NOMO-1 (cell line): ENCODE measurements around the gene PIGU.
A peak's percentile ranks its signal among the peaks of the same experiment; 100 is the strongest.

Experiments used
- DNase-seq, 2 experiments: peaks; one replicate each; lab custom pipeline; 2025; ENCODE audit not compliant: unreplicated experiment in 2 of 2; lab: John Stamatoyannopoulos, UW

The PIGU gene

DNA sequence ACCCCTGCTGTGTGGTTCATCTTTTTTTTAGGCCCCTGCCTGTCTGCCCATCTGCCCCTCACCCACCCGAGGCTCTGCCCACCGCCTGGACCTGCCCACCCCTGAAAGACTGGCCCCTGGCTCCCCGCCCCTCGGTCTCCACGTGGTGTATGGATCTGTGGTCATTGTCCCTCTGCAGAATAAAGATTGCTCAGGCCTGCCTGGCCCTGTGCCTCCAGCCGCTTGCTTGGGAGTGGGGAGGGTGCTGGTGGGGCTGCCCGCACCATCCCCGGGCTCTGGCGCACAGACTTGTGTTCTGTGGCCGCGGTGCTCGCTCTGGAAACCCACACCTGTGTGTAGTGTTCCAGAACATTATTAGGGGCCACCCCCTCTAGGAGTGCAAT, 116.8 kb downstream of the PIGU start:
- DNase-seq: no peak

GRCh38 chr20:34559311-34560140, 117.4 kb downstream of the PIGU start:
- DNase-seq: no peak

DNA sequence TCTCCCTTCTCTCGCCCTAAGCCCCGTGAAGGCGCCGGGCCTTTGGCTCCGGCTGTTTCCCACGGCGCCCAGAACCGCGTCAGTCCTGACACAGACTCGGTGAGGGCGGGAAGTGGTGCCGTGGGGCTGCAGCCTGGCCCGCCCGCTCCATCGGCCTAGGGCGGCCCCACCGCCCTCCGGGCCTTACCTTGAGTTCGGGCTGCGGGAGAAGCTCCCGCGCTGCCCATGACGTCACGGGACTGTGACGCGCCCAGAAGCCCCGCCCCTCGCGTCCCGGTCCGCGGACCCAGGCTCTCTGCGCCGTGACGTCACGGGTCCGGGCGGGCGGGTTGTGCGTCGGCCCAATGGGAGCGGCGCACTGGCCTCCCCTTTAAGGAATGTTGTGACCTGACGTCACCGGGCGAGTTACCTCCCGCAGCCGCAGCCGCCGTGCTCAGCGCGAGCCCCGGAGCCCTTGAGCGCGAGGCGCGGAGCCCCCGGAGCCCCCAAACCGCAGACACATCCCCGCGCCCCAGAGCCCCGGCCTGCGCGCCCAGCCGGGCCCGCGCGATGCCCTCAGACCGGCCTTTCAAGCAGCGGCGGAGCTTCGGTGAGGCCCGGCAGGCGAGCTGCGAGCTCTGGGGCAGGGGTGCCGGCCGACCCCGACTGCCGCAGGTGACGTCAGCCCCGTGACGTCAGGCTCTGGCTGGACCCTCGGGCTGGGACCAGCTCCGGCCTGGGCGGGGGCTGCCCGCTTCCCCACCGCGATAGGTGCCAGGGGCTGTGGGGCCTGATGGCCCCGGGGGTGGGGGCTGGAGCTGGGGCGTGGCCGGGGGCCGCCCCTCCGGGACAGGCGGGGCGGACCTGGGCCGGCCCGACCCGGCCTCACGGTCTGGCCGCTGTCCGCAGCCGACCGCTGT, 118.3 kb downstream of the PIGU start, which contains the start of gene MAP1LC3A:
MAP1LC3A (plus strand) TSS at position 399 of the 899 bp plus-strand sequence; CDS start at position 550, 151 bp downstream.
- DNase-seq: no peak

DNA sequence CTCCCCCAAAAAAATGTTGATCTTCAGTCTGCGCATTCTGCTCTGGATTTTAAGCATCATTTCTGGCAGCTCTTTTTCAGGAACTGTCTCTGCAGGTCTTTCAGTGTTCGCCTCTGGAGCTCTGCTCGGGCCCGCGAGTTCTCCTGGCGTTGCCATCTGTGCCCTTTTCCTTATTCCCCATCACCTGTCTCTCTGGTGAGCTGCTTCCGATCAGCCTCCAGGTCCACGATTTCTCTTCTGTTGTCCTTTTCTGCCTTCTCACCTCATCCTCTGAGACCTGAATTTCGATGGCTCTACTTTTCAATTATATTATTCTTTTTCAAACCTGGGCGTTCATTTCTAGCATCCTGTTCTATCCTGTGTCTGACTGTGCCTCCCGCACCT, 119.0 kb downstream of the PIGU start:
- DNase-seq: no peak

GRCh38 chr20:34553366-34553867, 123.5 kb downstream of the PIGU start:
- no peak for DNase-seq

GRCh38 chr20:34552569-34552968, 124.3 kb downstream of the PIGU start:
- DNase-seq: no peak

- no peak for DNase-seq
Measured at GRCh38 chr20:34549929-34550305, 127.0 kb downstream of the PIGU start.

DNA sequence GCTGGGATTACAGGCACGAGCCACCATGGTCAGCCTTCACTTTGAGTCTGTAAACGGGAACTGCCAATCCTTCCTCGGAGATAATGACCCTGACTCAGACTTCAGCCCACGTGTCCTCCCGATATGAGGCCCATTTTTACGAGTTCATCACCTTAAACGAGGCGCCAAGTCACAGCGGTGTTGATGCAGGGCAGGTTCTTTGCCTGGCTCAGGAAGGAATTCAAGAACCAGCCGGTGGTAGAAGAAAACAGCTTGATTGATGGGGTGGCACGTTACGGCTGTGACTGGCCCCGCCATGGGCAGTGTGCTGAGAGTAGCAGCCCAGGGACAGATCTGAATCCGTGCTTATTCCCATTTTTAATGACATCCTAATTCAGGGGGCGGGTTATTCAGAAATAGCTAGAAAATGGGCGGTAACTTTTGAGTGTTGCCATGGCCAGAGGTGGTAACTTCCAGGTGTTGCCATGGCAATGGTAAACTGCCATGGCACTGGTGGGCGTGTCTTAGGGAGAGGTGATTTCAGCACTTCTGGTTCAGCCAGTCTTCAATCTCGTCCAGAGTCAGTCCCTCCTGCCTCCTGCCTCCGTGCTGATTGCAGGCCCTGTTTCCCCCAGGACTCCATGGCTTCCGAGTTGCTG, 127.5 kb downstream of the PIGU start:
- no peak for DNase-seq

DNA sequence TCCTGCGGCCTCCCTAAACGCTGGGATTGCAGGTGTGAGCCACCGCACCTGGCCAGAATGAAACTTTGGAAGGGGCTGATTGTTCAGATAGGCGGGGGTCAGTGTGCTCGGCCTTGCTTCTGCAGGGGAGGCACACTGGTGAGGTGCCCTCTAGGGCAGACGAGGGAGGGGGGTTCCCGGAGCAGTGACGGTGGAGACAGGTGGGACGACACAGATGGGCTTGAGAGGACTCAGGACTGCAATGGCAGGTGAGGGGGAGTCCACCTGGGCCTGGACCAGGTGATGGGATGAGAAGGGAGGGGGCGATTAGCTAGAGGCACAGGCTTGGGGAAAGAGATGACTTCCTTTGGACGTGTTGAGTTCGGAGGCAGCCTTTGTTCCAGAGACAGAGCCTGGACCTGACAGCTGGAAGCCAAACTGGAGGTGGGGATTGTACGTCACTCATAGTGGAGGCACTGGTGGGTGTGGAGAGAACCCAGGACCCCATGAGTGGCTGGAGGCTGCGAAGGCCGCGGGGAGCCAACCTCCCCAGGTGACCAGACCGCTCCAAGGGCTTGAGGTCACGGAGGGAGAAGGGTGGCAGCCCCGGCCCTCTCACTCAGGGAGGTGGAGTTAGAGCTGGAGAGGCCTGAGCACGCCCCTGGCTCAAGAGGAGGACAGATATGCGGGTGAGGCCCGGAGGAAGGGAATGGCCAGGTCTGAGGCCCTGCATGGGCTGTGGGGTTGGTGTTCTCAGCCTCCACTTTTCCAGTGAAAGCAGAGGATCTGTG, 128.9 kb downstream of the PIGU start:
- no peak for DNase-seq

GRCh38 chr20:34546751-34547181, 130.1 kb downstream of the PIGU start:
- no peak for DNase-seq

DNA sequence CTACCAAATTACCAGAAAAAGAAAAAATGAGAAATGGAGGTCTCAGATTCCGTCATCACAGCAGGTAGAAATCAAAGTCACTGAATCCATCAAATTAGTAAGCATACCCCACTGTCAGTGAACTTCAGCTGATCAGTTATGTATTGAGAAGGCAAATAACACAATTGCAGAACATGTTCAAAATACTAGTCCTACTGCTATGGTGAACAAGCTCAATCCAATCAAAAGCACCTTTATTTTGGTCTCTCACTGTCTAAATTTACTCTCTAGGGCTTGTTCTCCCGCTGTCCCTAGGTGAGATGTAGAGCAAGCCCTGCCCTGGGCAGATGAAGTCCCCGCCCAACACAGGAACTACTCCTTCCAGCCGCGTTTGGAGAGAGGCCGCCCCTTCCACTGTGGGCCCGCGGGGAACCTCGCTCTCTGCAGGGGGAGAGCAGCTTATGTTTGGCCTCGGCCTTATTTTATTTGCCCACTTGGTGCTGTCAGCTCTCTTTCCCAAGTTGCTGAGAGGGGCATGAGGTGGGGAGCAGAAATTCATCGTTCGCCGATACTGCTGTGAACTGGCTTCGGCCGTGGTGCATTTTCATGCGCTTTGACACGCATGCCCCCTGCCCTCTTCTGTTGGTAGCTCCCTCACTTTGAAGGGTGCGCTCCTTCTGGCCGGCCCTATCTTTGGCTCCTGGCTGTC, 132.6 kb downstream of the PIGU start:
- no peak for DNase-seq

DNA sequence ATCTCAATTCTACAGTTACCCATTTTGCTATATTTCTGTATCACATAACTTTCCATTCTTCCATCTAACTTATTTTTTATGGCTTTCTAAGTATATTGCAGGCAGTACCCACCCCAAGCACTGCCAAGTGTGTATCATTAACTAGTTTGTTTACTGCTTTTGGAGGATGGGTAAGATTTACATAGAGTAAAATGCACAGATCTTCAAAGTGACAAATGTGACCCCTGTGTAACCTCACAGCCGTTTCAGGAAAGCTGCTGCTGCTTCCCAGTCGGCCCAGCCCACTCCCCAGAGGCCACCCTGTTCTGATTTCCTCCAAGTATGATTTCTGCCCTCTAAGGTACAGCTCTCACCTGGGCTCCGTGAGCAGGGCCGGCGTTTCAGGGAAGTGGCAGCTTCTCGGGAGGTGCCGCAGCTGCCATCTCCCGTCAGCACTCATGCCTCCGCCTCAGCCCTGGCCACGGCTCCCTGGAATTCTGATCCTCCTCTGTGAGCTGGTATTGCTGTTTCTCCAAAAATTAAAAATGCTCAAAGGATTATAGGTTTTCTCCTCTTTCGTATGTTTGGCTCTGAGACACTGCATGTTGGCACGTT, 133.3 kb downstream of the PIGU start:
- no peak for DNase-seq

DNA sequence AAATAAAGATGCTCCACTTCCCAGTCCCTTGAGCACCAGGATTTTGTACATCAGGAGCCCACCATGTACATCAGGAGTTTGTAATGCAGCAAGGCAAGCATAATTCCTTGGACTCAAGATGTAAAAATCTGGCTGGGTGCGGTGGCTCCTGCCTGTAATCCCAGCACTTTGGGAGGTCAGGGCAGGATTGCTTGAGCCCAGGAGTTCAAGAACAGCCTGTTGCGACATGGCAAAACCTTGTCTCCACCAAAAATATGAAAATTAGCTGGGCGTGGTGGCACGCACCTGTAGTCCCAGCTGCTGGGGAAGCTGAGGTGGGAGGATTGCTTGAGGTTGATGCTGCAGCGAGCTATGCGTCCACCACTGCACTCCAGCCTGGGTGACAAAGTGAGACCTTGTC, 134.5 kb downstream of the PIGU start:
- DNase-seq: no peak

DNA sequence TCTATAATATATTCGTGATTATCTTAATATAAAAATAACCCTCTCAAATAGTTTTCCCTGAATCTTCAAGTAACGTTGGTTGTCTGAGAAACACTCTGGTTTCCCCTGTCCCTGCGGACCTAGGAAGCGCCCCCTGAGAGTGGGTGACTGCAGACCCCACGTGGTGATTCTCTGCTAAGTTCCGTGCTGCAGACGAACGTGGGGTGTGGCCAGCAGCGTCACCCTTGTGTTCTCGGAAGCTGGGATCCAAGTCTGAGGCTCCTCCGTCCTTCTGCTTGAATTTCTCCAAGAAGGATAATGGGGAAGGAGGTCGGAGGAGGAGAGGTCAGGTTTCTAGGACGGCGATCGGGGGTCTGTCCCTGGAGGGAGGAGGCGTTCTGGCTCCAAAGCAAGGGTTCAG, 135.0 kb downstream of the PIGU start:
- no peak for DNase-seq

GRCh38 chr20:34541264-34541901, 135.5 kb downstream of the PIGU start:
- no peak for DNase-seq

GRCh38 chr20:34540596-34541263, 136.2 kb downstream of the PIGU start:
- no peak for DNase-seq

DNA sequence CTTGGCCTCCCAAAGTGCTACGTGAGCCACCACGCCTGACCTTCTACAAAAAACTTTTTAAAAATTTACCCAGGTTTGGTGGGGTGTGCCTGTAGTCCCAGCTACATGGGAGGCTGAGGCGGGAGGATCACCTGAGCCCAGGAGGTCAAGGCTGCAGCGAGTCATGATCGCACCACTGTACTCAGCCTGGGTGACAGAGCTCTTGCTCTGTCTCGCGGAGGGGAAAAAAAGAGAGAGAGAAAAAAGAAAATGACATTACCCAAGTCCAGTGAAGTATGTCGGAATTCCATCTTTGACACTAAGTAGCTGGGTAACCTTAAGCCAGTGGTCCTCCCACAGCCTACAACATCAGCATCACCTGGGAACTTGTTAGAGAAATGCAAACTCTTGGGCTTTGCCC, 137.1 kb downstream of the PIGU start:
- DNase-seq: no peak

- DNase-seq: peak; percentile 46 to 62
Measured at GRCh38 chr20:34538671-34539123, 138.2 kb downstream of the PIGU start.
